Astrocyte (in vitro differentiated cells and primary cell): ENCODE measurements around the gene SLC12A6. TPM values are rescaled to one million over a fixed set of nuclear protein-coding genes. Genes with fewer than 3 reads are reported as not detected.

Experiments
- DNase-seq: peaks from one replicate; pipeline ENCODE4 v3.0.0-alpha.2; 2010; ENCODE audit warnings: low read depth
- FAIRE-seq: peaks from 2 replicates; lab custom pipeline; 2011; peaks lifted over from hg19 to GRCh38; lab: Jason Lieb, UNC
- H2AFZ ChIP-seq: 2 replicates; pipeline ENCODE4 v1.6.0; 2012; ENCODE audit warnings: low read depth, low read length, inconsistent platforms
- H3K27ac ChIP-seq: 2 replicates; pipeline ENCODE4 v1.5.1; 2011; ENCODE audit warnings: low read depth, low read length, inconsistent platforms
- H3K27me3 ChIP-seq: 2 replicates; pipeline ENCODE4 v1.6.0; 2011; ENCODE audit warnings: low read length, inconsistent platforms; ENCODE audit not compliant: insufficient read depth
- H3K36me3 ChIP-seq: 2 replicates; pipeline ENCODE4 v1.5.1; 2011; ENCODE audit warnings: low read length, inconsistent platforms; ENCODE audit not compliant: insufficient read depth
- H3K4me1 ChIP-seq: 2 replicates; pipeline ENCODE4 v1.5.1; 2011; ENCODE audit warnings: low read length, inconsistent platforms; ENCODE audit not compliant: insufficient read depth
- H3K4me2 ChIP-seq: 2 replicates; pipeline ENCODE4 v1.6.0; 2012; ENCODE audit warnings: low read length, inconsistent platforms
- H3K4me3 ChIP-seq: 2 replicates; pipeline ENCODE4 v1.5.1; 2011; ENCODE audit warnings: low read depth, mild to moderate bottlenecking, low read length, inconsistent platforms; ENCODE audit not compliant: insufficient read depth
- H3K79me2 ChIP-seq: 2 replicates; pipeline ENCODE4 v1.6.0; 2012; ENCODE audit warnings: mild to moderate bottlenecking, low read length, inconsistent platforms; ENCODE audit not compliant: insufficient read depth
- H3K9ac ChIP-seq: 2 replicates; pipeline ENCODE4 v1.6.0; 2012; ENCODE audit warnings: mild to moderate bottlenecking, low read length, inconsistent platforms
- H3K9me3 ChIP-seq: 2 replicates; pipeline ENCODE4 v1.5.1; 2012; ENCODE audit warnings: low read depth, mild to moderate bottlenecking, low read length, inconsistent platforms; ENCODE audit not compliant: insufficient read depth
- H4K20me1 ChIP-seq: 2 replicates; pipeline ENCODE4 v1.6.0; 2012; ENCODE audit warnings: low read length, inconsistent platforms; ENCODE audit not compliant: insufficient read depth
- H3K27ac Mint-ChIP-seq: one replicate; pipeline ENCODE4 v1.8.0; 2021; ENCODE audit warnings: mild to moderate bottlenecking, mixed read lengths; ENCODE audit not compliant: unreplicated experiment
- H3K27me3 Mint-ChIP-seq: one replicate; pipeline ENCODE4 v1.8.0; 2021; ENCODE audit warnings: low read depth, mixed read lengths; ENCODE audit not compliant: unreplicated experiment
- H3K36me3 Mint-ChIP-seq: one replicate; pipeline ENCODE4 v1.8.0; 2021; ENCODE audit warnings: low read depth, mixed read lengths; ENCODE audit not compliant: unreplicated experiment
- H3K4me1 Mint-ChIP-seq: one replicate; pipeline ENCODE4 v1.8.0; 2021; ENCODE audit warnings: low read depth, mixed read lengths; ENCODE audit not compliant: unreplicated experiment
- H3K4me3 Mint-ChIP-seq: one replicate; pipeline ENCODE4 v1.8.0; 2021; ENCODE audit warnings: mild to moderate bottlenecking, moderate library complexity, mixed read lengths; ENCODE audit not compliant: unreplicated experiment
- H3K9me3 Mint-ChIP-seq: one replicate; pipeline ENCODE4 v1.8.0; 2021; ENCODE audit warnings: mild to moderate bottlenecking, mixed read lengths; ENCODE audit not compliant: unreplicated experiment
- CTCF ChIP-seq: IDR thresholded peaks from 2 replicates; pipeline ENCODE4 v1.5.1; 2011; ENCODE audit warnings: low read depth, mild to moderate bottlenecking, inconsistent platforms, low read length, moderate library complexity; ENCODE audit not compliant: insufficient read depth
- EZH2 ChIP-seq: IDR thresholded peaks from 2 replicates; pipeline ENCODE4 v1.6.1; 2012; ENCODE audit warnings: mild to moderate bottlenecking, low read length, inconsistent platforms; ENCODE audit not compliant: insufficient read depth
- total RNA-seq: library from RNA; stranded (reverse); gene quantifications from 2 replicates; pipeline ENCODE4 v1.2.1, GENCODE V29; 2021

The SLC12A6 gene
- total RNA-seq, 1 donor from 2014 or later, result 15.8 TPM

DNA sequence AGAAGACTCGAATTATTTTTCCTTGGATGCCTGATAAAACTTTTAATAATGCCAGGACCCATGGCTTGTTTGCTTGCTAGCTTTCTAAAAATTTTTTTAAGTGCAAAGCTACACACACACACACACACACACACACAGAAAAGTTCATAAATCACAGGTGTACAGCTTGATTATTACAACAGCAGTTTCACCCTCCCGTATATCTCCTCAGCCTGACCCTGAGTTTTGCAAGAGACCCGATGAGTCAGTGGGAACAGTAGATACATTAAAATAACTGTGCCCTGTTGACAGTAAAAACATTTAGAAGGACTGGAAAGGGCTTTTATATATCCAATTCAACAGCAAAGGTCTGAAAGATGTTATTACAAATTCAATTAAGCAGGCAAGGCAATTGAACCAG, 66.1 kb downstream of the SLC12A6 start:
- Histone ChIP-seq H2AFZ (no peak overlapping the region), H3K27ac (no peak overlapping the region), H4K20me1 (no peaks in the 10 kb centered on the region), H3K27me3 (no peaks in the 10 kb centered on the region), H3K9me3 (no peaks in the 10 kb centered on the region), H3K36me3 (no peaks in the 10 kb centered on the region), H3K4me1 (peaks cover 6% of the 10 kb centered on the region), H3K4me2 (peak overlapping the region; percentile 14), H3K9ac (no peak overlapping the region), H3K4me3 (no peak overlapping the region), H3K79me2 (no peaks in the 10 kb centered on the region)
- DNase-seq (peak; percentile 76), FAIRE-seq (no peak)
- no peak for TF ChIP-seq EZH2
- no peak for TF ChIP-seq CTCF
- no peak overlapping the region for H3K27ac Mint-ChIP-seq
- H3K9me3 Mint-ChIP-seq, result no peaks in the 10 kb centered on the region
- no peaks in the 10 kb centered on the region for H3K36me3 Mint-ChIP-seq
- peaks cover 2% of the 10 kb centered on the region for H3K4me1 Mint-ChIP-seq
- H3K4me3 Mint-ChIP-seq, result no peak overlapping the region
- no peaks in the 10 kb centered on the region for H3K27me3 Mint-ChIP-seq

GRCh38 chr15:34266751-34267150, 70.8 kb downstream of the SLC12A6 start:
- H3K27me3 Mint-ChIP-seq, result no peaks in the 10 kb centered on the region
- no peak overlapping the region for H3K4me3 Mint-ChIP-seq
- H3K4me1 Mint-ChIP-seq, result peaks cover 2% of the 10 kb centered on the region

More at GRCh38 chr15:34266751-34267150, 70.8 kb downstream of the SLC12A6 start:
- Histone ChIP-seq H4K20me1 (no peaks in the 10 kb centered on the region), H2AFZ (no peak overlapping the region), H3K4me2 (no peak overlapping the region), H3K4me1 (peaks cover 6% of the 10 kb centered on the region), H3K36me3 (no peaks in the 10 kb centered on the region), H3K9ac (no peak overlapping the region), H3K9me3 (peaks cover 3% of the 10 kb centered on the region), H3K27me3 (no peaks in the 10 kb centered on the region), H3K4me3 (no peak overlapping the region), H3K27ac (no peak overlapping the region), H3K79me2 (no peaks in the 10 kb centered on the region)
- no peak for TF ChIP-seq CTCF
- no peak for TF ChIP-seq EZH2
- Mint-ChIP-seq H3K36me3 (no peaks in the 10 kb centered on the region), H3K27ac (no peak overlapping the region), H3K9me3 (no peaks in the 10 kb centered on the region)
- no peak for DNase-seq
- FAIRE-seq, result no peak
